Stimulated activated CD4-positive, alpha-beta T cell treated with anti-CD3 and anti-CD28 coated beads, Interleukin-15, amount 100 ng/mL, for 24 hours (primary cell): ENCODE results near the gene DRD2.

Experiments used
- DNase-seq: peaks from one replicate; pipeline ENCODE4 v3.0.0-alpha.2; 2020

DRD2 gene

DNA sequence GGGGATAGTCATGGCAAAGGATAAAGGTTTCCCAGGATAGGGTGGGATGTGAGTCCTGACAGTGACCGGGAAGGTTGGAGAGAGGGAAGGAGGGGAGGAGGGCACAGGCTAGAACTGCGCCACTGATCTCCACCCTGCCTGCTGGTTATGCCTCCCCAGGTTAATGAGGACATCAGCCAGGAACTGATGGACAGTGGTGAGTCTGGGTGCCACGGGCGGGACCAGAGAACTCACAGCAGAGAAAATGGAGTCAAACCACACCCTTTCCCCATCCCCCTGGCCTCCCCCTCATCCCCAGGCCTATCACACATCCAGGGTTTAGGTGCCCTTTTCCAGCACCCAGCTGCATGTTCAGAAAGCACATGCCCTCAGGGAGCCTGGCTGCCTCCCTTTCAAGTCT lies 77.4 kb downstream of the DRD2 start:
- DNase-seq = no peak

DNA sequence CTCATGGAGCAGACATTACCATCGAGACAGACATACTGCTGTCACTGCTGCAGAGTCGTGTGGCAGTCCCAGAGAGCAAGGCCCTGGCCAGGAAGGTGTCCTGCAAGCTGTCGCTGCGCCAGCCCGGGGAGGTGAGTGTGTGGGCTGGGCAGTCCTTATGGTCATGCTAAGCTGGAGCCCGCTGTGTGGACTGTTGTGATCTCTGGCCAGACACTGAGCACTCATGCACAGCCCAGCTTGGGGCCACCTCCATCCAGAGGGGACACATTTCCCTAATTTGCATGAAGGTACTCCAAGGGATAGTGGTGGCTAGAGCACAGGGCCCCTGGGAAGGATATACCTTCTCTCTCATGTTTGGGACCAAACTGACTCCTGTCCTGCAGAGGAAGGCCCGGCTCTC lies 78.0 kb downstream of the DRD2 start:
- no peak for DNase-seq

DNA sequence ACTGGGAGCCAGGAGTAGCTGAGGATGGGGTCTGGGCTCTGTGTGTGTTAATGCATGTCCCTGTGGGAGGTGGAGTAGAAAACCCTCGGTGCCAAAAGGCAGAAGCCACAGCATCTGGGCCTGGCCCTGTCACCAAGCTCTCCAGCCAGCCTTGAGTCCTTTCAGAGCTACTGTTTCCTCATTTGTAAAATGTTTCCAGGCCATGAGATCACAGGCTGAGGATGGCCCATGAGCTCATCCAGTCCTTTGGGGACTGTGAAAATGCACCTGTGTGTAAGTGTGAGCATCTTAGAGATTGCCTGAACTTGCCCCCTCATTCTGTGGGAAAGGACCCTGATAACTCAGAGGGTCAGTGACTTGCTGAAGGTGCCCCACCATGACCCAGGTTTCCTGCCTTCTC lies 78.5 kb downstream of the DRD2 start:
- DNase-seq = no peak

DNA sequence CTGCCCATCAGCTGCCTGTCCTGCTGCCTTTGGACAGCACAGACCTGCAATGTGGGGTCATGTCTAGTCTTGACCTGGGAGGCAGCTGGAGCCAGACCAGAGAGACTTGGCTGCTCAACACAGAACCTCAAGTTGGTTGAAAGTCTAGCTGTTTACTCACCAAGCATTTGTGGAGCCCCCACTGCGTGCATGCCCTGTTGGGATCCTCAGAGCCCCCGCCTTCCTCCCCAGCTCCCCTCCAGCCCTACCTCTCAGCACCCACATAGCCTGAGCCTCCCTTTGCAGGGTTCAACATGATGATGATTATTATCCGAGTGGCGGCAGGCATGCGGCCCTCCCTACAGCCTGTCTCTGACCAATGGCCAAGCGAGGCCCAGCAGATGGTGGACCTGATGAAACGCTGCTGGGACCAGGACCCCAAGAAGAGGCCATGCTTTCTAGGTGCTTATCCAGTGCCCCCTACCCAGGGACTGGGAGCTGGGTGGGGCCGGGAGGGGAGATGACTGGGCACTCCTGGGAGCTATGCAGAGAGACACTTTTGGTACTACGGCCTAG lies 79.3 kb downstream of the DRD2 start:
- DNase-seq = no peak

DNA sequence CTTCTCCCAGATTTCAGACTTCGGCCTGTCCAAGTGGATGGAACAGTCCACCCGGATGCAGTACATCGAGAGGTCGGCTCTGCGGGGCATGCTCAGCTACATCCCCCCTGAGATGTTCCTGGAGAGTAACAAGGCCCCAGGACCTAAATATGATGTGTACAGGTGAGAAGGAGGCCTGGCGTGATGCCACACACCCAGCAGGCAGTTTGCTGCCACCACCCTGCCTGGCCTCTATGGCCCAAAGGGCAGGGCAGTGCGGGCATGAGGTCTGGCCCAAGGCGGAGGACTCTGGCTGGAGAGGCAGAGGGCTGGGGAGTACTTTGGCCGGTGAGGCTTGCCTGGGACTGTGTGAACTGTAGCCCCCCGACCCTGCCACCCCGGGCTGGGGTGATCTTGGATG lies 80.3 kb downstream of the DRD2 start:
- DNase-seq = no peak

DNA sequence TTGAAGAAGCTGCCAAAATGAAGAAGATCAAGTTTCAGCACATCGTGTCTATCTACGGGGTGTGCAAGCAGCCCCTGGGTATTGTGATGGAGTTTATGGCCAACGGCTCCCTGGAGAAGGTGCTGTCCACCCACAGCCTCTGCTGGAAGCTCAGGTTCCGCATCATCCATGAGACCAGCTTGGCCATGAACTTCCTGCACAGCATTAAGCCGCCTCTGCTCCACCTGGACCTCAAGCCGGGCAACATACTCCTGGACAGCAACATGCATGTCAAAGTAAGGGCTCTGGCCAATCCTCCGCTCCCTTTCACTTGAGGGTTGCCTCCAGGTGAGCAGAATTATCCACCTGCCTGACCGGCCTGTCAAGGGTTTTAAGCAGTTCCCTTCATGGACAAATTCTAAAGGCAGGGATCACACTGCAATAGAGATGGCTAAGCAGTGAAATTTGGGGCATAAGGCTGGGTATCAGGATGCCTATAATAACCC lies 81.7 kb downstream of the DRD2 start:
- DNase-seq = no peak

DNA sequence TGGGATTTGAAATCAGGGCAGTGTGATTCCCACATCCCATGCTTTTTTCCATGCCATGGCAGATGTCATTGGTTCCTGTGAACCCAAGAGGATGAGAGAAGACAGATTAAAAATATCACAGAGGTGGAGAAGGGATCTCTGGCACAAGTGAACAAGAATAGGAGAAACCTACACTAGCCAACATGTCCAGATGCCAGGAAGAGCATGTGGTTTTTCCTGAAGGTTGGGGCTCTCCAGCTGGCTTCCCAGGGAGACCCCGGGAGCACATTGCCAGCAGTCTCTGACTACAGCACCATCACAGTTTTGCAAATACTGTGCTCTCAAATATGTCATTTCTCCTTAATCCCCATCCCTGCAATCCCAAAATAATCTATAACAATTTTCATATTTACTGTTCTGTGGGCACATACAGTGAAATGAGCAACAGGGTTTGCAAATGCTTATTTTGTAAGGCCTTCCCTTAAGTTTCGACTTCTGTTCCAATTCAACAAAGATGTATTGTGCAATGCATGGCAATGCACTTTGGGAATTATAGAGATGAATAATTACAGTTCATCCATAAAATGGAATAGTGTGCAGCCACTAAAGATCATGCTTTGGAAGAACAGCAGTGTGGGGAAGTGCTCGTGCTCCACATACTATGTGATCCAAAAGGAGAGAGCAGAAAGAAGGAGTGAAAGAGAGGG lies 82.8 kb downstream of the DRD2 start:
- no peak for DNase-seq

DNA sequence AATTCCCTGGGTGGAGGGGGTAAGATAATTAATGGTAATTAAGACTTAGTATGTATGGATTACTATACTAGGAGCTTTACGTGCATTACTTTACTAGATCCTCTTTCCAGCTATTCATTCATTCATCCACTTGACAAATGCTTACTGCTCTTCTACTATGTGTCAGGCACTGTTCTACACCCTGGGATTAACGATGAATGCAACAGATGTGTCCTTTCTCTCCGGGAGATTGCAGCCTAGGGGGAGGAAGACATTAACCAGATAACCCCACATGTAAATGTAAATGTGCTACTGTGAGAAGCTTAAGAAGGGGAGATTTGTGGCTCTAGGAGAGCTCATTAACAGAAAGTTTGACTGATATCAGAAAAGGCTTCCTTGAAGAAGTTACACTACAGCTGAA lies 85.9 kb downstream of the DRD2 start:
- DNase-seq = no peak

DNA sequence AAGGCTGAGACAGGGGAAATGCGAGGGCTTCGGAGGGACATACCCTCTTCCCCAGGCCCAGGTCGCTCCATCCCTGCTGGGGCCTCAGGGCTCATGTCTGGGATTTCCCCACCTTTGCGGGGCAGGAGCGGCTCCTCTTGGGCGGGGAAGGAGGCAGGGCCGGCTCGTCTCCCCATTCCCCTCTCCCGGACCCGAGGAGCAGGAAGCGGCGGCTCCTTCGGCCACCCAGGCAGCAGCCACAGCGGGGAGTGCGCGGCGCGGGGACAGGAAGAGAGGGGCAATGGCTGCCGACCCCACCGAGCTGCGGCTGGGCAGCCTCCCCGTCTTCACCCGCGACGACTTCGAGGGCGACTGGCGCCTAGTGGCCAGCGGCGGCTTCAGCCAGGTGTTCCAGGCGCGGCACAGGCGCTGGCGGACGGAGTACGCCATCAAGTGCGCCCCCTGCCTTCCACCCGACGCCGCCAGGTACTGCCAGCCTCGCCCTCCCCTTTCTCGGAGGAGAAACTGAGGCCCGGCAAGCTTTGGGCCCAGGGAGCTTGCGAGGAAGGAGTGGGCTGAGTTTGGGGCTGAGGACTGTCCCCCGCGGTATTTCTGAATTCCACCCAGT lies 87.5 kb downstream of the DRD2 start, which contains the start of gene ANKK1:
ANKK1 (plus strand) TSS at position 175 of the 607 bp plus-strand sequence; CDS start at position 281, 106 bp downstream.
- DNase-seq = no peak

DNA sequence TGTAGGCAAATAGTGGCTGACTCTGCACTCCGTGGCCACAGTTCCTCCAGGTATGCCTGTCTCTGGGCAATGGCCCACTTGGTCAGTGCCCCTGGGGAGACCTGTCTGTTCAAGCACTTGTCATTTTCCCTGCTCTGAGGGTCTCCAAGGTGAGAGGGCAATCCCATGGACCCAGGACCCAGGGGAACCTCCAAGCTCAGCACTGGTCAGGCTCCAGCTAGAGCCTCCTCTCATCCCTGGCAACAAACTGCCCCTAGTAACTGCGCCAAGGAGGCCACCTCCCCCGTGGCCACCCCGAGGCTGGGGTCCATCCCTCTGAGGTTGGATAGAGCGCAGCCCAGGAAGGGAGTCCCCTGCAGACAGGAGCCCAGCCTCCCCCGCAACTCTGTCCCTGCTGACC lies 88.3 kb downstream of the DRD2 start:
- no peak for DNase-seq

DNA sequence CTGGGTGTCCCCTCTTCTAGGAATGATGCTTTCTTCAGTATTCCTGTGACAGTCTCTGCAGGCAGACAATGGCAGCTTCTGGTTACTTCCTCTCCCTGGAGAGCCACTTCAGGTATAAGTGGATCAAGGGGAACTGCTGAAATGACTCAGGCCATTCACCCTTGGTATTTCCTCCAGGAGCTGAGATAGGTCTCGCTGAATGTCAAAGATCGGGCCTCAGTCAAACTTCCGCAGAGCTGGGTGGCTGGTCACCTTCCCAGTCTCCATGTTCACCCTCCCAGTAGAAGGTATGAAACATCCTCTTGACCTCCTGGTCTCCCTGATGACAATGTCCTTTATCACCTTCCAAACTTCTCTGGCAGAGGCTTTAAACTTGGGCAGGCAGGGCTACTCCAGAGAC lies 89.4 kb downstream of the DRD2 start:
- no peak for DNase-seq

DNA sequence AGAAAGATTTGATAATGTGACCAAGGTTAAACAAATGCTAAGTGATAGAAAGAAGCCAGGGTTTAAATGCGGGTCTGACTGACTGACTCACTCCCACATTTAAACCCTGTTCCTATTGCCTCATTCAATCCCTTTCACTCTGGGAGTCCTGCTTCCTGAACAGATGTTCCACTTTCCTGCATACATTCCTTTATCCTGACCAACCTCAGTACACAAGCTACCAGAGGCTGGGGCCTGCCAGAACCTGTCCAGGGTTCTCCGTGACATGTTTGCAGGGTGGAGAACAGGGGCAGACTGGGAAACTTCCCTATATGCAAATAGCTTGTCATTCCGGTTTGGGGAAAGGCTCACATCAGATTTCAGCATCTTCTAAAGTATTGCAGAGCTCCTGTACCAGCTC lies 90.6 kb downstream of the DRD2 start:
- no peak for DNase-seq

DNA sequence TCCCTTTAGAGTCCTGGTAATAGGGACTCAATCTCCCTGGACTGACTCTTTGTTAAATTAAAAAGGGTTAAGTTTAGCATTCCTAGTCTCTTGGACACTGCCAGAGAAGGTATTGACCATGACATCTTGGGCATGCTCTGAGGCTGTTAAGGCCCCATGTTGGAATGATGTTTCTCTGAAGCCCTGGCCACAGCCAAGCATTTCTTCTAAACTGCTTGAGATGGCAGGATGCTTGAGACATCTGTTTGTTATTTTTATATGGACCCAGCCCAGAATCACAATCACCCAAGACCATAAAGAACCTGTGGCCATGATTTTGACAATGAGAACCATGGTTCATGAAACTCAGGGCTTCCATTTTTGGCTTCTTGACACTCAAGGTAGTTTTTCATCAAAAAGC lies 93.1 kb downstream of the DRD2 start:
- DNase-seq = no peak

DNA sequence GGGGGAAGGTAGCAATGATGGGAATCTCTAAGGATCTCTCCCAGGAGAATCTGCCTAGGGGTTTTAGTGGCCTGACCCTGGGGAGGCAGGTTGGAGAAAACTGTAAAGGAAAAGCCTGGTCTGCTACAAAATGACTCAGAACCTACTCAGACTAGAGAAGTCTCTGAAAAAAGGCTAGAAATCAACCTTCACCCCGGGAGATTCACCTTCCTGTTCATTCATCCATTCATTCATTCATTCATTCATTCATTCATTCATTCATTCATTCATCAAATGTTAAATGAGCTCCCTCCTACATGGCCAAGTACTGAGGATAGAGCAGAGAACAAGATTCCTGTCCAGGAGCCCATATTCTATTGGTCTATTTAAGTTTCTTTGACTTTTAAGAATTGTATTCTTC lies 96.5 kb downstream of the DRD2 start:
- no peak for DNase-seq

DNA sequence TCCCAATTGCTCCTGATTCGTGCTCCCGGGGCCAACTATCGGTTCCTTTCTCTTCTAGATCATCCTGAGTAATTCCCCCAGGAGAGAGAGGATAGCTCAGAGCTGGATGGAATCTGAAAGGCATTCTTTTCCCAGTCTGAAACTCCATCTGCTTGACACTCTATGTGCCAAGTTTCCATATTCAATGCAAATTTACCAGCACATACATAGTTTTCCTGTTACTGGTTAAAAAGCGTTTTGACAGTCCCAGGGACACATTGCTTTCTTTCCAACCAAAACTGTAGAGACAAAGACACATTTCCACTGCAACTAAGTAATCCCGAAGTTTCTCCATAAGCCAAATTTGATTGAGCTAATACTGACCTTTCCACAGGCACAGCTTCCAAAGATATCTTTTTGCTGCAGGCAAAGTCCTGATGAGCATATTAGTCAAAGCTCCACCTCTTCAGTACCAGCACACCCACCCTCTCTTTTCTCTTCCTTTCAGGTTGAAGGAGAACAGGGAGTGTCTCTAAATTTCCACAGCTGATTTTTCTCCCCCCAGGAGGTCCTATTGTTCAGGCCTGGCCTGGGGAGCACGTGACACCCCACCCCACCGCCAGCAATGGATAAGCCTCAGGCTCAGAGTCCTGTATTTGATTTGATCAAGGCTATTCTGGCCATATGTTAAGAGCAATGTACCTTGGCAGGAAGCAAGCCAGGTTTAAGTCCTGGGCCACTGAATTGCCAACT lies 97.4 kb downstream of the DRD2 start:
- no peak for DNase-seq

DNA sequence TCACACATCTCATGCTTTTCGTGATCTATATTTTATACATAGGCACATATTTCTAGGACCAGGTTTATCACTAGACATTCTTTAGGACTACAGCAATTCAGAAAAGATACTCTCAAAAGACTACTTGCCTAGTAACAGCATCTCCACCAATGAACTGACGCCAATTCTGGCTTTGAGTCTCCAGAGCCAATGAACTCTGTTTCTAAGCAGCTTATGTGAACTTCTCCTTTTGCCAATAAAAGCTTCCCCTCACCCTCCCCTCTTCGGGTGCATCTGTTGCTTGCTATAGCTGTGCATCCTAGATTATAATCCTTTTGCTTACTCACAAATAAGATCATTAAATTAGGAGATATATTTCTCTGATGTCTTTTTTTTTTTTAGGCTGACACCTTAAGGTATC lies 99.0 kb downstream of the DRD2 start:
- DNase-seq = no peak

DNA sequence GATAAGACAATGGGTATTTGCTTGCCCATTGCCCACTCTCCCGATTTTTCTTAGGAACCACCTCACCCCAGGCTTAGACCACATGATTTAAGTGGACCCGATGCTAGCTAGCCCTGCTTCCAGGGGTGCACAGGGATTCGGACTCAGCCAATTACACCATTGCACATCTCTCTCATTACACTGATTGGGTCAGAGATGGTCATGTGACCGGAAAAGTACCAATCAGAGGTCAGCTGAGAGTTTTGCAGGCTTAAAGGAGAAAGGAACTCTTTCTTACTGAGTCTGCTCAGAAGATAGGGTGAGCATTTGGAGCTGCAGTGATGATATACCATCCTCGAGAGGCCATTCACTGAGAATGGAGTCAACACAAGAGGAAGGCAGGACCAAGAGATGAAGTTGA lies 99.8 kb downstream of the DRD2 start:
- no peak for DNase-seq

DNA sequence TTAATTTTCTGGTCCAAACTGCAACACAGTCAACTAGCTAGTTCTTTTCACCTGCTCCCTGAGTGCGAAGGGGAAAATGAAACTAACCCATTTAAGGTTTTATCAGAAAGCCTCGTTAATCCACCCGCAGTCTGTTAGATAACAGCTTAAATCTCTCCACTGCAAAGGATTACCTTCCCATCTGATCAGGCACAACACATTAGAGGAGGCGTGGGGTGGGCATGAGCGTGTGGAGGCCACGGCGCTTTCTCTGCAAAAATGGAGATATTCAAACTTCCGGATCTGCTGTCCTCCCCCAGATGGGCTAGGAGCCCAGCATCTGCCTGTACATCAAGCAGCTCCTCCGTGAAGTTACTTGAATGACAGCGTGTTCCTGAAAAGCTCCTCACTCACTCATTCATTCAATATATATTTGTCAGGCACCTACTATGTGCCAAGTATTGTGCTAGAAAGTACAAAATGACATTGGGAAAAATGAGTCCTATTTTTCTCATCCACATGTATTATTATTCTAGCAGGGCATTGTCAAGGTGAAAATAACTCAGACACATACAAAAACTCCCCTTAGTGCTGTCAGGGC lies 101.1 kb downstream of the DRD2 start:
- no peak for DNase-seq

DNA sequence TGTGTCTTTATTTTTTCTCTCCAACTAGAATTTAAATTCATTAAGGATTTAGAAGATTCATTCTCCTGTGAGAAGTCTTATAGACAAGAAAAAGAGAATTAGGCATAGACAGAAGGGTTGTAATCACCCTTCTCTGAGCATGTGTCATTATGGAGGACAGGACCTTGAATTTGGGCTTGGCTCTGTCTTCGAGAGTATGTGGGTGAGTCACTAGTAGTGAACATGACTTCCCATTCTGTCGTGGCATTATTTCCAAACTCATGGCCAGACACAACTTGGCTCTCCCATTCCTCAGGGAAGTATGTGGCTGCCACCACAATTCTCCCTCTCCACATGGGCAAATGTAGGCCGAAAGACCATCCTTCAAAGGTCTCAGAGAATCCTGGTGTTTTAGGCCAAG lies 101.9 kb downstream of the DRD2 start:
- DNase-seq = no peak

DNA sequence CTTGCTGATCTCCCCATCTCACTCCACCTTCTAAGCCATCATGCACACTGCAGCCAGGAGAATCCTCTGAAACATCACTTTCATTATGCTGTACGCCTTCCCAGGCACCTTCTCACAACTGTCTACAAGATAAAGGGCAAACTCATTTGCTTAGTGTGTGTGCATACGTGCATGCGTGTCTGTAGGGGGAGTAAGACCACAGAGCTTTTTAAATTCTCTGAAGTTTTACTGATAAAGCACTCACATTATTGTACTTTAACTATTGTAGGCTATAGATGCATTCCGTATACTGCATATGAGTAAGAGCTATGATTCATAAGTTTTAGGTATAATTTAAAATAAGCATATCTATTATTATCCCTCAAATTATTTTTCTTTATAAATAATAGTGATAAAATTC lies 102.9 kb downstream of the DRD2 start:
- DNase-seq = no peak

DNA sequence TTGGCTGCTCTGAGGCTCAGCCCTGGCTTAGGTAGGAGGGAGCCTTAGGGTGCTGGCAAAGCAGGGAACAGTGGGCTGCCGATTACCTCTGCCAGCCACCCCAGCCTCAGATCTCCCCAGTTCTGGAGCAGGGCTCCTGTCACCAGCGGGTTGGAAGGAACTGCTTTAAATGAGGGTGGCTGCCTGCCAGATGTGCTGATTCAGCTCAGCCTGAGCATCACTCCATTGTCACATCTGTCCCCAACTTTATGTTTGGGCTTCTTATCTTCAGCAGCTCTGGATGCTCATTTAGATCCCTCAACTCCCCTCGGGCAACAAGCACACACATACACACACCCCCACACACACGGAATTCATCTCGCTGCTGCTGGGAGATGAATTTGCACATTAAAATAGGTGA lies 104.6 kb downstream of the DRD2 start:
- no peak for DNase-seq

DNA sequence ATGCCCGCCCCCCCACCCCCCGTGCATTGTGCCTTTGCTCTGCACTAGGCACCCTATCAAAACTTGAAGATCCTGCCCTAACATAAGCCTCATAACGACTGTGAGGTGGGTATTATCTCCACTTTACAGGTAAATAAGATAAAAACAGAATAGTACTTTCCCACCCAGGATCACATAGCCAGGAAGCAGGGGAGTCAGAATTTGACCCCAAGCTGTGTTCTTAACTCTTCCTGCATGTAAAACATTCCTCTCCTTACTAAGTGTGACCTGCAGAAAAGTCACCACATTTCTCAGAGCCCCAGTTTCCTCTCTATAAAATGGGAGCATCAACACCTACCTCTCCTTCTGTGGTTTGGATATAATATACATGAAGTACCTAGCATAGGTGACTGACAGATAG lies 105.8 kb downstream of the DRD2 start:
- DNase-seq = no peak

DNA sequence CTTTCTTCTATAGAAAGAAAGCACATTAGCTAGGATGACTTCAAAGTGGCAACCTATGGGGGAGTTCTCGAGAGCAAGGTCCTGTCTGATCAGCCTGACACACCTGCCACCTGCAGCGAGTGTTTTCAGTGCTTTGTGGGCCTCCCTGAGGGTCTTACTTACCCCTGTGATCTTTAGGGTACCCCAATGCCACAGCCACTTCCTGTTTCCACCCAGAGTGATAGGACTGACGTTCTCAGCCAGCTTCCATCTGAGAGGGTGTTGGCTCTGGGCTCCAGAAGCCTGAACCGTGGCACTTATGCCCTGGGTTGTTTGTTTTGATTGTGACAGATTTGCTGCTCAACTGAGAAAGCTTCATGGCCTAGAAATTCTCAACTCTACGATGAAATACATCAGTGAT lies 109.3 kb downstream of the DRD2 start:
- no peak for DNase-seq
